ENCODE data around the gene PHACTR3.

Gene PHACTR3

GRCh38 chr20:59708326-59708725 is 104.0 kb downstream of the PHACTR3 start:
- Histone ChIP-seq H3K9me3 (ENCODE audit: control insufficient read depth in 2 of 2, low read length in 2 of 2) (peaks cover 0 to 4% of the 10 kb centered on the region in 2 donors), H3K36me3 (ENCODE audit: control insufficient read depth in 2 of 2, insufficient read depth in 2 of 2, low read length in 2 of 2) (no peaks in the 10 kb centered on the region), H3K9ac (ENCODE audit: low read depth in 1 of 2, low read length in 2 of 2) (no peak overlapping the region), H3K4me1 (ENCODE audit: control insufficient read depth in 2 of 2, insufficient read depth in 2 of 2, low read length in 2 of 2) (no peaks in the 10 kb centered on the region), H3K27ac (ENCODE audit: low read depth in 2 of 2, low read length in 2 of 2) (no peak overlapping the region), H3K4me3 (ENCODE audit: low read length in 2 of 2) (no peak overlapping the region), H3K27me3 (ENCODE audit: control insufficient read depth in 2 of 2, insufficient read depth in 2 of 2, low read length in 2 of 2) (peaks cover 0 to 5% of the 10 kb centered on the region in 2 donors)

GRCh38 chr20:59709636-59710035 is 105.3 kb downstream of the PHACTR3 start:
- peaks cover 0 to 5% of the 10 kb centered on the region in 2 donors for H3K27me3 ChIP-seq (ENCODE audit: control insufficient read depth in 2 of 2, insufficient read depth in 2 of 2, low read length in 2 of 2)
- no peaks in the 10 kb centered on the region for H3K4me1 ChIP-seq (ENCODE audit: control insufficient read depth in 2 of 2, insufficient read depth in 2 of 2, low read length in 2 of 2)
- peaks cover 0 to 5% of the 10 kb centered on the region in 2 donors for H3K9me3 ChIP-seq (ENCODE audit: control insufficient read depth in 2 of 2, low read length in 2 of 2)
- no peak overlapping the region for H3K27ac ChIP-seq (ENCODE audit: low read depth in 2 of 2, low read length in 2 of 2)
- H3K9ac ChIP-seq (ENCODE audit: low read depth in 1 of 2, low read length in 2 of 2) = no peak overlapping the region
- no peaks in the 10 kb centered on the region for H3K36me3 ChIP-seq (ENCODE audit: control insufficient read depth in 2 of 2, insufficient read depth in 2 of 2, low read length in 2 of 2)
- H3K4me3 ChIP-seq (ENCODE audit: low read length in 2 of 2) = no peak overlapping the region

GRCh38 chr20:59718071-59718470 is 113.7 kb downstream of the PHACTR3 start:
- no peak overlapping the region for H3K4me3 ChIP-seq (ENCODE audit: low read length in 2 of 2)
- H3K9ac ChIP-seq (ENCODE audit: low read depth in 1 of 2, low read length in 2 of 2) = no peak overlapping the region
- peaks cover 0 to 2% of the 10 kb centered on the region in 2 donors for H3K9me3 ChIP-seq (ENCODE audit: control insufficient read depth in 2 of 2, low read length in 2 of 2)
- no peaks in the 10 kb centered on the region for H3K4me1 ChIP-seq (ENCODE audit: control insufficient read depth in 2 of 2, insufficient read depth in 2 of 2, low read length in 2 of 2)
- no peaks in the 10 kb centered on the region for H3K27me3 ChIP-seq (ENCODE audit: control insufficient read depth in 2 of 2, insufficient read depth in 2 of 2, low read length in 2 of 2)
- H3K36me3 ChIP-seq (ENCODE audit: control insufficient read depth in 2 of 2, insufficient read depth in 2 of 2, low read length in 2 of 2) = no peaks in the 10 kb centered on the region
- H3K27ac ChIP-seq (ENCODE audit: low read depth in 2 of 2, low read length in 2 of 2) = no peak overlapping the region

- no peaks in the 10 kb centered on the region for H3K9me3 ChIP-seq (ENCODE audit: control insufficient read depth in 2 of 2, low read length in 2 of 2)
- no peaks in the 10 kb centered on the region for H3K4me1 ChIP-seq (ENCODE audit: control insufficient read depth in 2 of 2, insufficient read depth in 2 of 2, low read length in 2 of 2)
- H3K27me3 ChIP-seq (ENCODE audit: control insufficient read depth in 2 of 2, insufficient read depth in 2 of 2, low read length in 2 of 2) = no peaks in the 10 kb centered on the region
- H3K36me3 ChIP-seq (ENCODE audit: control insufficient read depth in 2 of 2, insufficient read depth in 2 of 2, low read length in 2 of 2) = no peaks in the 10 kb centered on the region
- H3K9ac ChIP-seq (ENCODE audit: low read depth in 1 of 2, low read length in 2 of 2) = no peak overlapping the region
- H3K27ac ChIP-seq (ENCODE audit: low read depth in 2 of 2, low read length in 2 of 2) = no peak overlapping the region
- no peak overlapping the region for H3K4me3 ChIP-seq (ENCODE audit: low read length in 2 of 2)
Observed at GRCh38 chr20:59718751-59719150, 114.4 kb downstream of the PHACTR3 start.

- Histone ChIP-seq H3K36me3 (ENCODE audit: control insufficient read depth in 2 of 2, insufficient read depth in 2 of 2, low read length in 2 of 2) (no peaks in the 10 kb centered on the region), H3K4me1 (ENCODE audit: control insufficient read depth in 2 of 2, insufficient read depth in 2 of 2, low read length in 2 of 2) (no peaks in the 10 kb centered on the region), H3K27ac (ENCODE audit: low read depth in 2 of 2, low read length in 2 of 2) (no peak overlapping the region), H3K9ac (ENCODE audit: low read depth in 1 of 2, low read length in 2 of 2) (no peak overlapping the region), H3K9me3 (ENCODE audit: control insufficient read depth in 2 of 2, low read length in 2 of 2) (no peaks in the 10 kb centered on the region), H3K27me3 (ENCODE audit: control insufficient read depth in 2 of 2, insufficient read depth in 2 of 2, low read length in 2 of 2) (peaks cover 0 to 2% of the 10 kb centered on the region in 2 donors), H3K4me3 (ENCODE audit: low read length in 2 of 2) (no peak overlapping the region)
Observed at GRCh38 chr20:59720013-59720412, 115.7 kb downstream of the PHACTR3 start.

- H3K9me3 ChIP-seq (ENCODE audit: control insufficient read depth in 2 of 2, low read length in 2 of 2) = no peaks in the 10 kb centered on the region
- H3K9ac ChIP-seq (ENCODE audit: low read depth in 1 of 2, low read length in 2 of 2) = no peak overlapping the region
- H3K27me3 ChIP-seq (ENCODE audit: control insufficient read depth in 2 of 2, insufficient read depth in 2 of 2, low read length in 2 of 2) = peaks cover 0 to 2% of the 10 kb centered on the region in 2 donors
- no peak overlapping the region for H3K4me3 ChIP-seq (ENCODE audit: low read length in 2 of 2)
- no peak overlapping the region for H3K27ac ChIP-seq (ENCODE audit: low read depth in 2 of 2, low read length in 2 of 2)
- H3K36me3 ChIP-seq (ENCODE audit: control insufficient read depth in 2 of 2, insufficient read depth in 2 of 2, low read length in 2 of 2) = no peaks in the 10 kb centered on the region
- H3K4me1 ChIP-seq (ENCODE audit: control insufficient read depth in 2 of 2, insufficient read depth in 2 of 2, low read length in 2 of 2) = no peaks in the 10 kb centered on the region
Observed at GRCh38 chr20:59721386-59721785, 117.0 kb downstream of the PHACTR3 start.

- Histone ChIP-seq H3K4me3 (ENCODE audit: low read length in 2 of 2) (no peak overlapping the region), H3K27me3 (ENCODE audit: control insufficient read depth in 2 of 2, insufficient read depth in 2 of 2, low read length in 2 of 2) (peaks cover 0 to 2% of the 10 kb centered on the region in 2 donors), H3K36me3 (ENCODE audit: control insufficient read depth in 2 of 2, insufficient read depth in 2 of 2, low read length in 2 of 2) (no peaks in the 10 kb centered on the region)
Observed at GRCh38 chr20:59723108-59723500, 118.8 kb downstream of the PHACTR3 start.

GRCh38 chr20:59723607-59724456 is 119.5 kb downstream of the PHACTR3 start:
- Histone ChIP-seq H3K36me3 (ENCODE audit: control insufficient read depth in 2 of 2, insufficient read depth in 2 of 2, low read length in 2 of 2) (no peaks in the 10 kb centered on the region), H3K27me3 (ENCODE audit: control insufficient read depth in 2 of 2, insufficient read depth in 2 of 2, low read length in 2 of 2) (peaks cover 0 to 2% of the 10 kb centered on the region in 2 donors), H3K9me3 (ENCODE audit: control insufficient read depth in 2 of 2, low read length in 2 of 2) (no peaks in the 10 kb centered on the region), H3K4me3 (ENCODE audit: low read length in 2 of 2) (no peak overlapping the region), H3K9ac (ENCODE audit: low read depth in 1 of 2, low read length in 2 of 2) (no peak overlapping the region), H3K4me1 (ENCODE audit: control insufficient read depth in 2 of 2, insufficient read depth in 2 of 2, low read length in 2 of 2) (no peaks in the 10 kb centered on the region), H3K27ac (ENCODE audit: low read depth in 2 of 2, low read length in 2 of 2) (no peak overlapping the region)

More at GRCh38 chr20:59723108-59723500, 118.8 kb downstream of the PHACTR3 start:
- Histone ChIP-seq H3K9me3 (ENCODE audit: control insufficient read depth in 2 of 2, low read length in 2 of 2) (no peaks in the 10 kb centered on the region), H3K9ac (ENCODE audit: low read depth in 1 of 2, low read length in 2 of 2) (no peak overlapping the region), H3K27ac (ENCODE audit: low read depth in 2 of 2, low read length in 2 of 2) (no peak overlapping the region), H3K4me1 (ENCODE audit: control insufficient read depth in 2 of 2, insufficient read depth in 2 of 2, low read length in 2 of 2) (no peaks in the 10 kb centered on the region)

GRCh38 chr20:59724457-59725366 is 120.4 kb downstream of the PHACTR3 start:
- H3K36me3 ChIP-seq (ENCODE audit: control insufficient read depth in 2 of 2, insufficient read depth in 2 of 2, low read length in 2 of 2) = no peaks in the 10 kb centered on the region
- H3K4me1 ChIP-seq (ENCODE audit: control insufficient read depth in 2 of 2, insufficient read depth in 2 of 2, low read length in 2 of 2) = no peaks in the 10 kb centered on the region
- H3K27me3 ChIP-seq (ENCODE audit: control insufficient read depth in 2 of 2, insufficient read depth in 2 of 2, low read length in 2 of 2) = peaks cover 2 to 3% of the 10 kb centered on the region in 2 donors
- no peaks in the 10 kb centered on the region for H3K9me3 ChIP-seq (ENCODE audit: control insufficient read depth in 2 of 2, low read length in 2 of 2)
- H3K9ac ChIP-seq (ENCODE audit: low read depth in 1 of 2, low read length in 2 of 2) = no peak overlapping the region
- H3K4me3 ChIP-seq (ENCODE audit: low read length in 2 of 2) = no peak overlapping the region
- no peak overlapping the region for H3K27ac ChIP-seq (ENCODE audit: low read depth in 2 of 2, low read length in 2 of 2)
